Measurements from ENCODE around the gene EIF4H.
A peak's percentile ranks its signal among the peaks of the same experiment; 100 is the strongest.
"Not testable (repeated sequence)": the region's sequence is repeated elsewhere in the genome, so short reads cannot be mapped to it uniquely, and the experiment has no call there.

Gene EIF4H

DNA sequence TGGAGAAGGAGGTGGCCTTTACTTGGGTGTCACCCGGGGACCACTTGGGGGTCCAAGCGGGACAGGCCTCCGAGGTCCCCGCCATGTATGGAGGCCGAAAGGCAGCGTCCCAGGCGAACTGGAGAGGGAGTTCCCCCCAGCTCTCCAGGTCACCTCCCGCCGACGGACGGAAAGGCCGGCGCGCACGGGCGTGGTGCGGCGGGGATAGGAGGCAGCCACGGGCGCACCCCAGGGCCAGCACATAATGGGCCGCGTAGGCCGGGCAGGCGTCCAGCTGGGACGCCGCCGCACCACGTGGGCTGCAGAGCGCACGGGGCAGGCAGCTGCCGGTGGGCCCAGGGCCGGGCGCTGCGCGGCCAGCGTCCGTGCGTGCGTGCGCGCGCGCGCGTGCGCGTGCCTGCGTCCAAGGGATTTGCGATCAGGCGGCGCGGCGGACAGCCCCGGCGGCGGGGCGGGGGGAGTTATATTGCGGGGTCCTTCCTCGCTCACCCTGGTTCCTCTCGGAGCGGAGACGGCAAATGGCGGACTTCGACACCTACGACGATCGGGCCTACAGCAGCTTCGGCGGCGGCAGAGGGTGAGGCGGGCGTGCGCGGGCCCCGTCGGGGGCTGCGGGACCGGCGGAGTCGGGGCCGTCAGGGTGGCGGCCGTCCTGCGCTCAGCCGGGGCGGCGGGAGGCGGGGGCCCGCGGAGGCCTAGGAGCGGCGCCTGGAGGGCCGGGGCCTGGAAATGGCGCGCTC, at the start of gene EIF4H:
Gene EIF4H, plus strand, starts transcription at position 491 of the 740 bp plus-strand sequence. Its CDS starts 28 bp downstream, at position 519.
- peak; percentile 97 to 99 for DNase-seq

DNA sequence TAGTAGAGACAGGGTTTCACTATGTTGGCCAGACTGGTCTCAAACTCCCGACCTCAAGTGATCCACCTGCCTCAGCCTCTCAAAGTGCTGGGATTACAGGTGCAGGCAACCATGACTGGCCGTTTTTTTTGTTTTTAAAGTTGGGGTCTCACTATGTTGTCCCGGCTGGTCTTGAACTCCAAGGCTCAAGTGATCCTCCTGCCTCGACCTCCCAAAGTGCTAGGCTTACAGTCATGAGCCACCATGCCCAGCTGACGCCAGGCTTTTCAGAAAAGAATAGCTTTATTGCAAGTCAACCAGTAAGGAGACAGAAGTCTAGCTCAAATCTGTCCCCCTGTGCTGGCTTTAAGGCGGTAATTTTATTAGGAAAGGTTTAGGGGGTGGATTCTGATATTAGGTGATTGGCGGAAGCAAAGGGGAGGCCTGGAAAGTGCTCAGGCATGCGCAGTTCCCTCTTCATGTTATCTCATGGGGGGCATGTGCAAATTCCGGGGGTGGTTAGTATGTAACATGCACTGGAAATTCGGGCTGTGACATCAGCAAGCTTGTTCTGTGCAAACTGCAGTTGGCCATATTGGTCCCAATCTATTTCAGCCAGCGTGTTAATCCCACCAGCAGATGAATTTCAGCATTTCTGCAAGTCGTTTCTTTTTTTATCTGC, 47.8 kb upstream of the EIF4H start:
- no peak for DNase-seq

DNA sequence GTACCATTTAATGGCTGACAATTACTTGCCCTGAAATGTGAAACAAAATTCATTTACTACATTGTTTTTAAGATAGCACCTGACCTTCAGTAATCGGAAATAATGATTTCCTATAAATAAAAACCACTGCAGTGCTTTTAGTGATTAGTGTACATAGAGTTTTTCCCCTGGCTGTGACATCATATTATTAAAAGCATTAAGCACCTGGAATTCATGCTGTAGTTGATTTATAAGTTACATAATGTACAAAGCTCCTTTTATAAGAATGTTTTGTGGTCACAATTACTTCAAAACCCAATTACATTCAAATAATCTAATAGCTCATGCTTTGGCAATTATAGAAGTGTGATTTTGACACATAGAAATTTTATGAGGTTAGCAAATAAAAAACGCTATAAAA, 44.3 kb upstream of the EIF4H start:
- no peak for DNase-seq

DNA sequence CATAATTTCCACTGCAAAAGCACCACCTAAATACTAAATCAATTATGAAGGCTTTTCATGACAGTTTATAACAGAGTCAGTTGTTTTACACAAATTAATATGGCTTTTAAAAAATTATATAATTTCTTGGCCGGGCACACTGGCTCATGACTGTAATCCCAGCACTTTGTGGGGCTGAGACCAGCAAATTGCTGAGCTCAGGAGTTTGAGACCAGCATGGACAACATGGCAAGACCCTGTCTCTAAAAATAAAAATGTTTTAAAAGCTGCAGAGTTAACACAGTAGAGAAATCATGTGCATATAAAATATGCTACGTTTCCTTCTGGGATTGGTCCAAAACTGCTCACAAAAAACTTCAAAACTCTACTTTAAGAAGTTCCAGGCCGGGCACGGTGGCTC, 43.6 kb upstream of the EIF4H start:
- no peak for DNase-seq

DNA sequence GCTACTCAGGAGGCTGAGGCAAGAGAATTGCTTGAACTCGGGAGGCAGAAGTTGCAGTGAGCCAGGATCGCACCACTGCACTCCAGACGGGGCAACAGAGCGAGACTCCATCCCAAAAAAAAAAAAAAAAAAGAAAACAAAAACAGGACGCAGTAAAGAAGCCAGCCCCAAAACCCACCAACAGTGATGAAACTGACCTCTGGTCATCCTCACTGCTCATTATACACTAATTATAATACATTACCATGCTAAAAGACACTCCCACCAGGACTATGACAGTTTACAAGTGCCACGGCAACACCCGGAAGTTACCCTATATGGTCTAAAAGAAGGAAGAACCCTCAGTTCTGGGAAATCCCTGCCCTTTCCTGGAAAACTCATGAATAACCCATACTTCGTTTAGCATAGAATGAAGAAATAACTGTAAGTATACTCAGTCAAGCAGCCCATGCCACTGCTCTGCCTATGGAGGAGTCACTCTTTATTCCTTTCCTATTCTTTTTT, 40.0 kb upstream of the EIF4H start:
- no peak for DNase-seq

DNA sequence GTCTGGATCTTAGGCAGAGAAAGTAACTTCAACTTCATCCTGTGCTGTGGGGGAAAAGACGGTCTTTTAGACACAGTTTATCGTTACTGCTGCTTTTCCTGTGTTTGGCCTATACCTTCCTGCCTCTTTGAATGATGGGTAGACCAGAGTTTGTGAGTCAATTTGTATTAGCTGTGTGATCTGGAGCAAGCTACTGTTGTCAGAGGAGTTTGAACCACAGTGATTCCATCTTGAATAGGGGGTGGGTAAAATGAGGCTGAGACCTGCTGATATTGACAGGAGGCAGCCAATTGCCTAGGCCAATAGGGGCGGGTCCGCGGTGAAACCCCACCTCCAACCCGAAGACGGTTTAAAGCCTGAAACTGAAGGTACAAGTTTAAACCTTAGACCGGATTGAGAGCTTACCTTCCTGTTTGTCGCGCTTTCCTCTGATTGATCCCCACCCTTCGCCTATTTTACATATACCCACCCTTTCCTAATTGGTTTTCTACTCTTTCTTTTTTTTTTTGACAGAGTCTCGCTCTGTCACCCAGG, 35.8 kb upstream of the EIF4H start:
- DNase-seq: peak in 1 of 2 experiments; percentile 18

DNA sequence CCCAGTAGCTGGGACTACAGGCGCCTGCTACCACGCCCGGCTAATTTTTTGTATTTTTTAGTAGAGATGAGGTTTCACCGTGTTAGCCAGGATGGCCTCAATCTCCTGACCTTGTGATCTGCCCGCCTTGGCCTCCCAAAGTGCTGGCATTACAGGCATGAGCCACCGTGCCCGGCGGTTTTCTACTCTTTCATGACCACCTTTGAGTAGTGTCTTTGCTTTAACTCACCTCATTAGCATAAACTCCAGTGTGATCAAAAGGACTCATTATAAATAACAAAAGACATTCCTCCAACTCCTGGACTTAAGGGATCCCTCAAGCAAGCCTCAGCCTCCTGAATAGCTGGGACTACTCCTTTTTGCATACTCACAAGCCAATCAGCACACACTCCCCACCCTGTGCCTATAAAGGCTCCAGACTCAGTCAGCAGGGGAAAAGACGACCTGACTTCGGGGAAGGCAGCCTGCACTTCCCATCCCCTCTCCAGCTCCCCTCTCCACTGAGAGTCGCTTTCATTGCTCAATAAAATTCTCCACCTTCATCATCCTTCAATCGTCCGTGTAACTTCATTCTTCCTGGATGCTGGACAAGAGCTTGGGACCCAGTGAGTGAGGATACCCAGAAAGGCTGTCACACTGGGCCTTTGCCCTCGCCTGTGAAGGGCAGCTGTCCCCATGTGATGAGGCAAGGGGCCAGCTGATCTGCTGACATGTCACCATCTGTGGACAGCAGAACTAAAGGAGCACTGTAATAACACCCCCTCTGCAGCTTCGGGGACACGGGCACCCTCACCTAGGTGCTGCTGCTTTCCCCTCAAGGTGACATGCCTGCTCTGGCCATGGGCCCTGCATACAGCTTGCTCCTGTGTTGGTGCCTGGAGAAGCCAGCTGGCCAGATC, 35.0 kb upstream of the EIF4H start:
- no peak for DNase-seq

DNA sequence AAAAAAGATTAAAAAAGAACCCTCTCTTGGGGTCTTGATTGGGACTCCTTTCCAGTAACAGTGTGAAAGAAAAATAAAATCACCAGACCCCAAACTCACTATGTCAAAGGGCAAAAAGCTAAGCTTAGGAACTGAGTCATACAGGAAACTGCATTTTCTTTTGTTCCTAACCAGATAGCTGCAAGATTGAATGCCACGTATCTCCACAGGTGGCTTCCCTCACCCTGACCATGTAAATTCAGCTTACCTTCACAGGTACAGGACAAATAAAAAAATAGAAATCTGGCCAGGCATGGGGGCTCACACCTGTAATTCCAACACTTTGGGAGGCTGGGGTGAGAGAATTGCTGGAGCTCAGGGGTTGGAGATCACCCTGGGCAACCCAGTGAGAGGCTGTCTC, 32.5 kb upstream of the EIF4H start:
- no peak for DNase-seq

DNA sequence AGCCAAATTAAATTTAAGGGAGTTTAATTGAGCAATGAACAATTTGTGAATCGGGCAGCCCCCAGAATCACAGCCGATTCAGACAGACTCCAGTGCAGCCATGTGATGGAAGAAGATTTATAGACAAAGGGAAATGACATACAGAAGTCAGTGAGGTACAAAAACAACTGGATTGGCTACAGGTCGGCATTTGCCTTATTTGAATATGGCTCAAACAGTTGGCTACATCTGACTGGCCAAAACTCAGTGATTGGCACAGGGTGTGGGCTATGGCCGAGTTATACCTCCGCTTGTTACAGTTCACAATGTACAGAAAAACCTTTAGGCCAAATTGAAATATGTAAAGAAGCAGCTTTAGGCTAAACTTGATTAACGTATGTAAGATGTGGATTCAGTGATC, 30.8 kb upstream of the EIF4H start:
- no peak for DNase-seq

DNA sequence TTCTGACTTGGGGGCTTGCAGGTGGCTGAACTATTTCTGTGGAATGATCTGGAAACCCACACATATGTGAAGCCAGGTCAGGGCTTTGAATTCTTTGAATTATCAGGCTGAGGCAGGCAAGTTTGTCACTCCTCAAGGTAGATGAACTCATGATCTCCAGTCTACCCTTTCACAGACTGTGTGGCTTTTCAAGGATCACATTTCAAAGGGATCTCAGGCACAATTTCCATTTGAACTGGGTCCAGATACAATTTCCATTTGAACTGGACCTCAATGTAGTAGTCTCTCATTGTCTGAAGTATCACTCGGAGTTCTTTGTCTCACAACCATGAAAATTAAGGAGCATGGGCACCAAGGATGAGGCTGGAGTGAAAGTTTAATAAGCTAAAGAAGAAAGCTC, 25.7 kb upstream of the EIF4H start:
- no peak for DNase-seq

DNA sequence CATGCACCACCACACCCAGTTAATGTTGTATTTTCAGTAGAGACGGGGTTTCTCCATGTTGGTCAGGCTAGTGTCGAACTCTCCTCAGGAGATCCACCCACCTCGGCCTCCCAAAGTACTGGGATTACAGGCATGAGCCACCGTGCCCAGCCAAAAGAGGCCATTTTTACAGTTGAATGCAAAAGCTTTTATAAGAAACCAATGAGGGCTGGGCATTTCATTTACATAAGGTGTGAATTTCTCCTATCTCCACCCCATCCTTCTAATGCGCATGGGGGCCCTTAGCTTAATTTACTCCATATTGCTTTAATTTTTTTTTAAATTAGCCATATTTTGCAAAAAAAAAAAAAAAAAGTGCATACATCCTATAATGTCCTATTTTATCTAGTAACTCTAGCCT, 25.1 kb upstream of the EIF4H start:
- no peak for DNase-seq

DNA sequence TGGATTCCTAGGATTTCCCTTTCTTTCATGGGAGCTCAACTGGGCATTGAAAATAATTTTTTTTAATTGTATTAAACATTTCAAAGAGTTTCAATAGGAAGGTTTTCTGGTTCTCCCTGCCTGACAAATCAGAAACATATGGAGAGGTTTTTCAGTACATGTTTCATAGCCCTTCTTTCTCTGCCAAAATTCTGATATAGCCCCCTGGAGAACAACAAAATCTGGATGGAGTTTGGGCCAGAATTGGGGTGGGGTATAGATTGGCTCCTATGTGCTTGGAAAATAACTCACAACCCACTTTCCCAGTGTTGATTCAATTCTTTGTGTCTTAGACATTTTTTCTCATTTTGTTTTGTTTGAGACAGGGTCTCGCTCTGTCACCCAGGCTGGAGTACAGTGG, 24.6 kb upstream of the EIF4H start:
- DNase-seq: no peak

DNA sequence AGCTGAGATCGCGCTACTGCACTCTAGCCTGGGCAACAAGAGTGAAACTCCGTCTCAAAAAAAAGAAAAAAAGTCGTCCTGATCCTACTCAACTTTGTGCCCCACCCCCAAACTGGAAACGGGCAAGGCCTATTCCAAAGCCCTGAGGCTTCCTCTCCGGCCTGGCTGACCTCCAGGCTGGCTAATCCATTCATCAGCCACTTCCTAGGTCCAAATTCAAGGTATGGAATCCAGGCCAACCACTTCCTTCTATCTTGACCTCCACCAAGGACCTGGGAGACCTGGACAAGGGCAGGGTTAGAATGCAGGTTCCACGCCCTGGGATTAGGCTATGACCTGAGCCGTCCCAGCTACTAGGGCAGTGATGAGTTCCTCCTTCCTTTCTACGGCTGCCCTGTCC, 20.4 kb upstream of the EIF4H start:
- no peak for DNase-seq

DNA sequence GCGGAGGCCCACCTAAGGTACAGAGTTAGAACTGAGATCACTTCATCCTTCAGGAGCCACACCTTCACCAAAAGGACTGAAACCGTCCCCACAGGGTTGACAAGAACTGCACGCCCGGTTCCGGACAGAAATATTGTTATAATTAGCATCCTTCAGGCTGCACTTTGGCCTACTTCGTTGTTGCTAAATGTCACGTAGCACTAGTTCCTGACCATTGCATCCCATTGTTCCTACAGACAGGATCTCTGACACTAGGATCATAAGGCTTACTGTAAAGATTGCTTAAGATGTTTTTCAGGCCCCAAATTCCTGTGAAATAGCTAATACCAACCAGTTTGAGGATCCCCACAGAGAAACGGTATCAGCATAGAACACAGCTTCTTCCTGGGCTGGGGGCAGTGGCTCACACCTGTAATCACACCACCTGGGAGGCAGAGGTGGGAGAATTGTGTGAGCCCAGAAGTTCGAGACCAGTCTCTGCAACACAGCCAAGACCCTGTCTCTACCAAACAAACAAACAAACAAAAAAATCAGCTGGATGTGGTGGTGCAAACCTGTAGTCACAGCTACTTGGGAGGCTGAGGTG, 18.3 kb upstream of the EIF4H start:
- no peak for DNase-seq

DNA sequence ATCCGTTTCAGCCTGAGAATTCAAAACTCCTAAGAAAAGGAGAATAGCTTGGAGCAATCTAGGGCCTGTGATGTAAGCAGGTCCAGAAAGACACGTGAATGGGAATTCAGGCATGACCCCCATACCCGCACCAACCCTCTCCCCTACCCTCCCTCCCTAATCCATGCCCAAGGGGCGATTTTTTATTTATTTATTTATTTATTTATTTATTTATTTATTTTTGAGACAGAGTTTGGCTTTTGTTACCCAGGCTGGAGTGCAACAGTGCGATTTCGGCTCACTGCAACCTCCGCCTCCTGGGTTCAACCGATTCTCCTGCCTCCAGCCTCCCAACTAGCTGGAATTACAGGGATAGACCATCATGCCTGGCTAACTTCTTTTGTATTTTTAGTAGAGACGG, 16.6 kb upstream of the EIF4H start:
- DNase-seq: no peak

DNA sequence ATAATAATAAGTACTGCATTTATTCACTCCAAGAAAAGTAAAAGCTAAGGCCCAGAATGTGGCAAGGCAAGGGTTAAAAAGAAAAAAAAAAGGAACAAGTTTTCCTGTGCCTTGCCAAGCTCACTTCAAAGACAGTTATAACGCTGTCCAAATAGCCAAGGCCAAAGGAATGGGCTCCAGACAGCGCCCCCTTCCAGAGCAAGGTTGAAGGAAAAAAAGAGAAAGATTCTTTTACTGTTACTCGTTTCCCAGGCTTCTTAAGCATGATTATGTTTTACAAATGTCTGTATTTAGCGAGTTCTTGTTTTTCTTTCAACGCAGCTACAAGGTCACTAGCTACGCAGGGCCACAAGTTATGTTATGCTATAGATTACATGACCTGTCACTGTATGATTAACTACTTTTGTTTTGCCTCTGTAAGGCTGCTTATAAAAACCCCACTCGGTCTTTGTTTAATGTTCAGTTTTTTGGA, 9.1 kb upstream of the EIF4H start:
- DNase-seq: no peak

DNA sequence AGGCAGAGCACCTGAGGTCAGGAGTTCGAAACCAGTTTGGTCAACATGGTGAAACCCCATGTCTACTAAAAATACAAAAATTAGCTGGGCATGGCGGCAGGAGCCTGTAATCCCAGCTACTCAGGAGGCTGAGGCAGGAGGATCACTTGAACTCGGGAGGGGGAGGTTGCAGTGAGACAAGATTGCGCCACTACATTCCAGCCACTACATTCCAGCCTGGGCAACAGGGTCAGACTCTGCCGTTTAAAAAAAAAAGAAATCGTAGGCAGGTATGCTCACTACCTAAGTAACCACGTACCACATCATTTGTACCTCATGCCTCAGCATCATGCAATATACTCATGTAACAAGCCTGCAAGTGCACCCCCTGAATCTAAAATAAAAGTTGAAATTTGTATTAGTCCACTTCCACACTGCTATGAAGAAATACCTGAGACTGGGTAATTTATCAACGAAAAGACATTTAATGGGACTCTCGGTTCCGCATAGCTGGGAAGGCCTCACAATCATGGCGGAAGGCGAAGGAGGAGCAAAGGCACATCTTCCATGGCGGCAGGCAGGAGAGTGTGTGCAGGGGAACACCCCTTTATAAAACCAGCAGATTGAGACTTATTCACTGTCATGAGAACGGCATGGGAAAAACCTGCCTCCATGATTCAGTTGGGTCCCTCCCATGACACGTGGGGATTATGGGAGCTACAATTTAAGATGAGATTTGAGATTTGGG, 8.1 kb upstream of the EIF4H start:
- DNase-seq: no peak

DNA sequence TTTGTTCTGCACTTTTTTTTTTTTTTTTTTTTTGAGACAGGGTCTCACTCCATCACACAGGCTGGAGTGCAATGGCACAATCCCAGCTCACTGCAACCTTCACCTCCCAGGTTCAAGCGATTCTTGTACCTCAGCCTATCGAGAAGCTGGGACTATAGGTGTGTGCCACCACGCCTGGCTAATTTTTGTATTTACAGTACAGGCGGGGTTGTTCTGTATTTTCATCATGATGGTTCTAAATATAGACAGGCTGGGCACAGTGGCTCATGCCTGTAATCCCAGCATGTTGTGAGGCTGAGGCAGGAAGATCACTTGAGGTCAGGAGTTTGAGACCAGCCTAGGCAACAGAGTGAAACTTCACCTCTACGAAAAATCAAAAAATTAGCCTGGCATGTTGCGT, 6.8 kb upstream of the EIF4H start:
- not testable (repeated sequence) for DNase-seq

DNA sequence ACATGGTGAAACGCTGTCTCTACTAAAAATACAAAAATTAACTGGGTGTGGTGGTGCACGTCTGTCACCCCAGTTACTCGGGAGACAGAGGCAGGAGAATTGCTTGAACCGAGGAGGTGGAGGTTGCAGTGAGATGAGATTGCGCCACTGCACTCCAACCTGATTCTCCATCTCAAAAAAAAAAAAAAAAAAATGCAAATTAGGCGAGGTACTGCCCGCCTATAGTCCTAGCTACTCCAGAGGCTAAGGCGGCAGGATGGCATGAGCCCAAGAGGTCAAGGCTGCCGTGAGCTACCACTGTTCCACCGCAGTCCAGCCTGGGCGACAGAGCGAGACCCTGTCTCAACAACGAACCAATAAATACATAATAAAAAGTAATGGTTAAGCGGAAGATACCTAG, 1.1 kb upstream of the EIF4H start:
- no peak for DNase-seq

DNA sequence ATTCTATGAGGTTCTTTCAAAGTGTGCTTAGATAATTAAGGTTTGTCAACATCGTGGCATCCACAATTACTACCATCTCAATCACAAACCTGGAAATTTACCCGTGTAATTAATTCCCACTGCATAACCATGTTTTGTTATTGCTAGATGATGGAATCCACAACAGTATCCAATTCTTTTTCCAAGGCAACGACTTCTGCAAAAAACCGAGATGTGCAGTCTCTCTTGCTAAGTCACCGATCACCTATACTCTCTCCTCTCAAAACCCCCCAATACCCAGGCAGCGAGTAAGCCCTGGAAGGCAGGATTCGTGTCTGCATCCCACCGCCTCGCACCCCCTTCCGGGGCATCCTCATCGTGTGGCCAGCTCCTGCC, 678 bp upstream of the EIF4H start:
- no peak for DNase-seq

DNA sequence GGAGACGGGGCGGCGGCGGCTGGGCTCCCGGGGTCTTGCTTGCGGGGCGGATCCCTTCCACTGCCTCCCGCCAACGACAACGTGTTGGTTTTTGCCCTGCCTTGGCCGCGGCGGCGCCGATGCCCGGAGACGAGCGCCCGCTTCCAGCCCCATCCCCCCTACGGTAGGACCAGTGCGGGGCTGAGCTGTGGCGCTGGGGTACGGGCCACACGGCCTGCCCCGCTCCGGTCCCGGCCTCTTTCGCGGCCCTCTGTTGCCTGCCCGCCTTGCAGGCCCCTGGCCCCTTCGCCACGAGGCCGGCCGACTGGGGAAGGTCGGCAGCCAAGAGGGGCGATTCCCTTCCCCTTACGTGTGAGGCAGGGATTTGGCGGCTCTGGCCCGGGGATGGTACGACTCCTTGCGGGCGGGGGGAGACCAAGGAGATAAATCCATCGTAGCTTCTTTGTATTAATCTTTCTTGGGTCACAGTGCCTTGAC, 488 bp downstream of the EIF4H start:
- DNase-seq: peak in 1 of 2 experiments; percentile 56

DNA sequence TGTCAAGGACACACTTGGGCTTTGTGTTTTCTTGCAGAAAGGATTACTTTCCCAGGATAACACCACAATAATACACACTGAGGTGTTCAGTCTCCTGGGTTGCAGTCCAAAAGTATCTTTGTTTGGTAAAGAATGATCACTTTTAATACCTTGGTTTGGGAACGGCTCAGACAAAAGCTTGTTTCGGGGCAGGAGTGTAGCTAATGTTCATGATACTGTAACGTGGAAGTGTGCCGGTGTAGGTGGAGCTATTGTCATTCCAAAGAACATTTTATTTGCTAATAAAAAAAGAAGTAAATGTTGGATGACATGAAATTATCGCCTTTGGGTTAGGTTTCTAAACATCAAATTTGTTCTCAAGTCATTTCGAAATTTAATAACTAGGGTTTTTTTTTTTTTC, 1.2 kb downstream of the EIF4H start:
- DNase-seq: no peak

All from activated T-cell treated with anti-CD3 and anti-CD28 coated beads, Interleukin-2, amount 50 U/mL, for 48 hours (primary cell).